Esophagus squamous epithelium (tissue), 4 donors: ENCODE results near the gene MESD.

Experiments
- POLR2A ChIP-seq, 4 donors: fragments of 450-650 bp; IDR thresholded peaks; one replicate each; pipeline ENCODE4 v1.6.1; 2017; ENCODE audit warnings: antibody characterized with exemption in 4 of 4, mild to moderate bottlenecking in 4 of 4, moderate library complexity in 3 of 4
- TF ChIP-seq, protein P1 (sequence below), 6 experiments: fragments of 450-650 bp in 4 of 6; fragments of 200-600 bp in 2 of 6; sonication (generic) in 2 of 6; IDR thresholded peaks; one replicate each; pipeline ENCODE4 v1.5.1; 2016 to 2019; ENCODE audit warnings: antibody characterized with exemption in 6 of 6, mild to moderate bottlenecking in 4 of 6, moderate library complexity in 4 of 6

DNA sequence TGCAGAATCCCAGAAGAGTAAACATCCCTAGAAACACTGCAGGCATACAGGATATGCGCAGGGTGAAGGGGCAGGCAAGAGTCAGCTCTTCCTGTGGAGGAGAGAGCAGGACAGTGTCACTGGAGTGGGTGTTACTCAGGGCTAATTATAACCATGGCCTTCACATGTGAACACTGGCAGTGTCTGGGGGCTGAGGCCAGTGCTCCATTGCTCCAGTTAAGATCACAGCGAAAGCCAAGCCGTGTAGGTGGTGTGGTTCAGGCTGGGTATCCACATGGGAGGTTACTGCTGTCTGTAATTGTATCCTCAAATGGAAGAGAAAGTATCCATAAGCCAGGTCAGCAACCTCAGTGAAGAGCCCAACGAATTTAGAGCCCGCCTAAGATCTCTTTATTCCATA, 84.6 kb downstream of the MESD start:
- TF ChIP-seq, protein P1, sequence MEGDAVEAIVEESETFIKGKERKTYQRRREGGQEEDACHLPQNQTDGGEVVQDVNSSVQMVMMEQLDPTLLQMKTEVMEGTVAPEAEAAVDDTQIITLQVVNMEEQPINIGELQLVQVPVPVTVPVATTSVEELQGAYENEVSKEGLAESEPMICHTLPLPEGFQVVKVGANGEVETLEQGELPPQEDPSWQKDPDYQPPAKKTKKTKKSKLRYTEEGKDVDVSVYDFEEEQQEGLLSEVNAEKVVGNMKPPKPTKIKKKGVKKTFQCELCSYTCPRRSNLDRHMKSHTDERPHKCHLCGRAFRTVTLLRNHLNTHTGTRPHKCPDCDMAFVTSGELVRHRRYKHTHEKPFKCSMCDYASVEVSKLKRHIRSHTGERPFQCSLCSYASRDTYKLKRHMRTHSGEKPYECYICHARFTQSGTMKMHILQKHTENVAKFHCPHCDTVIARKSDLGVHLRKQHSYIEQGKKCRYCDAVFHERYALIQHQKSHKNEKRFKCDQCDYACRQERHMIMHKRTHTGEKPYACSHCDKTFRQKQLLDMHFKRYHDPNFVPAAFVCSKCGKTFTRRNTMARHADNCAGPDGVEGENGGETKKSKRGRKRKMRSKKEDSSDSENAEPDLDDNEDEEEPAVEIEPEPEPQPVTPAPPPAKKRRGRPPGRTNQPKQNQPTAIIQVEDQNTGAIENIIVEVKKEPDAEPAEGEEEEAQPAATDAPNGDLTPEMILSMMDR (IDR thresholded peaks at IDR 0.05), result no peak
- TF ChIP-seq POLR2A (IDR thresholded peaks at IDR 0.05), result no peak
